Measurements from ENCODE around the gene NKD2.

The NKD2 gene, protein sequence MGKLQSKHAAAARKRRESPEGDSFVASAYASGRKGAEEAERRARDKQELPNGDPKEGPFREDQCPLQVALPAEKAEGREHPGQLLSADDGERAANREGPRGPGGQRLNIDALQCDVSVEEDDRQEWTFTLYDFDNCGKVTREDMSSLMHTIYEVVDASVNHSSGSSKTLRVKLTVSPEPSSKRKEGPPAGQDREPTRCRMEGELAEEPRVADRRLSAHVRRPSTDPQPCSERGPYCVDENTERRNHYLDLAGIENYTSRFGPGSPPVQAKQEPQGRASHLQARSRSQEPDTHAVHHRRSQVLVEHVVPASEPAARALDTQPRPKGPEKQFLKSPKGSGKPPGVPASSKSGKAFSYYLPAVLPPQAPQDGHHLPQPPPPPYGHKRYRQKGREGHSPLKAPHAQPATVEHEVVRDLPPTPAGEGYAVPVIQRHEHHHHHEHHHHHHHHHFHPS

DNA sequence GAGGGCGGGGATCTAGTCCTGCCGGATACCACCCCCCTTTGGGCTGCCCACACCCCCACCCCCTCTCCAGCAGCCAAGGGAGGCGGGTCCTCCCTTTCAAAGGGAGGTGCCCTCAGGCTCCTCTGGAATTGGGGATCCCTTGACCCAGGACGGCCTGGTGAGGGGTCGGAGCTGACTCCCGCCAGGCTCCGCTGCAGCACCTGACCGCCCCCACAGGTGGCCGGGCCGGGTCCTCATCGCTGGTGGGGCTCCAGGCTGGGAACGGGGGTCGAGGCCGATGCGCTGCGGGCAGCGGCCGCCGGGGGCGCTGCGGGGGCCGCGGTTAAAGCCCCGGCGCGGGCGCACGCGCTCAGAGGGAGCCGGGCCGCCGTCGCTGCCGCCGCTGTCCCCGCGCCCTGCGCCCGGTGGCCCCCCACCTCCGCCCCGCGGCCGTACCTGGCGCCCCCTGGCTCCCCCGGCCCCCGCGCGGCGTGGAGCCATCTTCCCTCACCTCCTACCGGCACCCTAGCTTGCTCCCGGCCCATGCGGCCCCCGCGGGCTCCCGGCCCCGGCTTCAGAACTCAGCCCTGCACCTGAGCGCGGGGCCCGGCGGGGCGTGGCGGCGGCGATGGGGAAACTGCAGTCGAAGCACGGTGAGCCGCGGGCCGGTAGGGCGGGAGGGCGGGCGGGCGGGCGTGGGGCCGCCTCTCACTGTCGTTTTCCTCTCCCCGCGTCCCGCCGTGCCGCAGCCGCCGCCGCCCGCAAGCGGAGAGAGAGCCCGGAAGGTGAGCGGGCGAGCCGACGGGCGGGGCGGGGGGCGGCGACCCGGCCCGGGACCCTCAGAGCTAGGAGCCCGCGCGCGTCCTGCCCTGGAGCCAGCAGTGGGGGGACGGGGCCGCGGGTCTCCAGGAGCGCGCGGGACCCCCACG, at the start of gene NKD2:
NKD2 (plus strand) TSS at position 352 of the 908 bp plus-strand sequence; CDS start at position 608, 256 bp downstream.
- no peak for DNase-seq
- in situ Hi-C loops (cut with HindIII; ENCODE audit: low pct_ligation_motif_present, low sequenced_read_pairs): no loop called here

DNA sequence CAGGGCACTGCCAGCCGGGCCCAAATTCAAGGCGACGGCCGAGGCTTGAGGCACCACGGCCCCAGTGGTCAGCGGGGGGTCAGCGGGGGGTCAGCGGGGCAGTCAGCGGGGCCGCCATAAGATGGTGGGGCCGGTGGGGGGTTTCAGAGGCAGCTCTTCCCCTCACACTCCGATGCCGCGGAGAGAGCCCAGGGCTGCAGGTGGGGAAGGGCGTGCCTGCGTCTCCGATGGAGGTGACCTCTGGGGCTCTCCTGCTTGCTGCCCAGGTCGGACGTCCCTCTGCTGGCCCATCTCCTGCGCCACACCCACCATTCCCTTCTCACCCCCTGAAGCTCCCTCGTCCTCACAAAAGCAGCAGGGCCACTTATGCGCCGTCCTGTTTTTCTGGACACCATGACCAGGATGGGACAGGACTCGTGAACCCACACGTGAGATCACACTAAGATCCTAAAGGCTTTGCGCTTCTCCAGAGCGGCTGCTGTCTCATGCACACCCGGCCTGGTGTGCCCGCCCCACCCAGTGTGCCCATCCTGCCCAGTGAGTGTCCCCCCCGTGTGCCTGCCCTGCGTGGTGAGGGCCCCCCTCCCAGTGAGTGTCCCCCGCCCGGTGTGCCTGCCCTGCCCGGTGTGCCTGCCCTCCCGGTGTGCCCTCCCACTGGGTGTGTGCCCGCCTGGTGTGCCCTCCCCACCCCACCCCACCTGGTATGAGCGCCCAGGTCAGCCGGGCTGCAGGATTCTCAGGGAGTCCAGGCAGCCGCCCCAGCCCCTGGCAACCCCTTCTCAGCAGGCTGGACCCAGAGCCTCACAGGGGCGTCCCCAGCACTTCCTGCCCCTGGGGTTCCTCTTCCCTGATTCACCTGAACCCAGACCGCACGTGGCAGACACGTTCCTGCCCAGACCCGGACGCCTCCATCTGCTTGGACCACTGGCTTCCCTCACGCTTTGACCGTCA, 48.7 kb upstream of the NKD2 start:
- Histone ChIP-seq H3K36me3 (replicated peaks) (no peaks in the 10 kb centered on the region), H3K4me3 (ENCODE audit: low read depth, low read length) (no peak overlapping the region), H3K27ac (no peak overlapping the region), H3K27me3 (replicated peaks) (peaks cover 54% of the 10 kb centered on the region)
- in situ Hi-C loops (cut with HindIII; ENCODE audit: low pct_ligation_motif_present, low sequenced_read_pairs): no loop called here
- DNase-seq: no peak
- TF ChIP-seq, protein P1, sequence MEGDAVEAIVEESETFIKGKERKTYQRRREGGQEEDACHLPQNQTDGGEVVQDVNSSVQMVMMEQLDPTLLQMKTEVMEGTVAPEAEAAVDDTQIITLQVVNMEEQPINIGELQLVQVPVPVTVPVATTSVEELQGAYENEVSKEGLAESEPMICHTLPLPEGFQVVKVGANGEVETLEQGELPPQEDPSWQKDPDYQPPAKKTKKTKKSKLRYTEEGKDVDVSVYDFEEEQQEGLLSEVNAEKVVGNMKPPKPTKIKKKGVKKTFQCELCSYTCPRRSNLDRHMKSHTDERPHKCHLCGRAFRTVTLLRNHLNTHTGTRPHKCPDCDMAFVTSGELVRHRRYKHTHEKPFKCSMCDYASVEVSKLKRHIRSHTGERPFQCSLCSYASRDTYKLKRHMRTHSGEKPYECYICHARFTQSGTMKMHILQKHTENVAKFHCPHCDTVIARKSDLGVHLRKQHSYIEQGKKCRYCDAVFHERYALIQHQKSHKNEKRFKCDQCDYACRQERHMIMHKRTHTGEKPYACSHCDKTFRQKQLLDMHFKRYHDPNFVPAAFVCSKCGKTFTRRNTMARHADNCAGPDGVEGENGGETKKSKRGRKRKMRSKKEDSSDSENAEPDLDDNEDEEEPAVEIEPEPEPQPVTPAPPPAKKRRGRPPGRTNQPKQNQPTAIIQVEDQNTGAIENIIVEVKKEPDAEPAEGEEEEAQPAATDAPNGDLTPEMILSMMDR (IDR thresholded peaks at IDR 0.05; ENCODE audit: low read depth, low read length, missing control alignments): no peak

More for the DNA sequence above, at the start of gene NKD2:
- Histone ChIP-seq H3K27me3 (replicated peaks) (peaks cover 73% of the 10 kb centered on the region), H3K4me3 (ENCODE audit: low read depth, low read length) (no peak within 1 kb of the TSS), H3K27ac (no peak within 1 kb of the TSS), H3K36me3 (replicated peaks) (no peaks in the 10 kb centered on the region)
- TF ChIP-seq, protein P1 (IDR thresholded peaks at IDR 0.05; ENCODE audit: low read depth, low read length, missing control alignments): peak; percentile 28

DNA sequence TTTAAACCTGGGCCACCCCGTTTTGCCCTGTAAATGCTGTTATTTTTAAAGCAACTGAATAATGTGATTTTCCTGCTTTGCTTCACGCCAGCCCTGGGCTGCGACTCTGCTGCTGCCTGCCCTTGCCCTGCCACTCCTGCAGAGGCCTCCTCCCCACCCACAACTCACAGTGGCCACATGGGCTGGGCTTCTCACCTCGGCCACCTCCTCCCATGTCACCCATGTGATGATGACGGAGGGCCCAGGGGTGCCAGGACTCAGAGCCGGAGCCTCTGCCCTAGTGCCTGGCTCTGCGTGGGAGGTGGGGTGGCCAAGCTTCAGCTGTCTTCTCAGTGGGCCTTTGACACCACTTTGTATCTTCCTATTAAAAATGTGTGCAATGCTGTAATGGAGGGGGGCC, 48.1 kb upstream of the NKD2 start:
- in situ Hi-C loops (cut with HindIII; ENCODE audit: low pct_ligation_motif_present, low sequenced_read_pairs): no loop called here
- no peaks in the 10 kb centered on the region for H3K36me3 ChIP-seq (replicated peaks)
- H3K27ac ChIP-seq: no peak overlapping the region
- no peak overlapping the region for H3K4me3 ChIP-seq (ENCODE audit: low read depth, low read length)
- TF ChIP-seq, protein P1 (IDR thresholded peaks at IDR 0.05; ENCODE audit: low read depth, low read length, missing control alignments): no peak
- peaks cover 54% of the 10 kb centered on the region for H3K27me3 ChIP-seq (replicated peaks)
- DNase-seq: no peak

DNA sequence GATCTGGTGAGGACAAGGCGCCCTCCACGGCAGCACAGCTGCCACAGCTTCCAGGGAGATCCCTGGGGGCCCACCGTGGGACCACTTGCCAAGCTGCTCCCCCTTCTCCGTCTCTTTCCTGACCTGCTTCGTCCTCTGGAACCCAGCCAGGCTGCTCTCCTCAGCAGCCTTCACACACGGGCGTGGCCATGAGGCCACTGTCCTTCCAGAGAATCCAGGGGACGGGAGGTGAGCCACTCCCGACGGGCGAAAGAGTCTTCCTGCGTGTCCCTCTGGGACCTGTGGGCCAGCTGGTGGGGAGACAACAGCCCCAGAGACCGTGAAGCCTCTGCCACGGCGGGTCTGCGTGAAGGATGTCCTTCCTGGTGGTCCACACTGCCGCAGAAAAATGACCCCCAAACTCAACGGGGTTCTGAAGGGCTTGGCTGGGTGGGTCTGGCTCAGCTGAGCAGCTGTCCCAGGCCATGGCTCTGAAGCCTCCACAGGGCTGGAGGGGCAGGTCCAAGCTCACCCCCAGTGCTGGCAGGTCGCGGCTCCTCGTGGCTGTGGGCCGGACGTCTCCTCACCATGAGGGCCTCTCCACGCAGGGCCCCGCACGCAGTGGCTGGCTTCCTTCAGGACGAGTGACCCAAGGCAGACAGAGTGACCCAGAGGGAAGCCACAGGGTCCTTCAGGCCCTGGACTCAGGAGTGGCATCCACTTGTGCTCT, 47.4 kb upstream of the NKD2 start:
- in situ Hi-C loops (cut with HindIII; ENCODE audit: low pct_ligation_motif_present, low sequenced_read_pairs): no loop called here
- TF ChIP-seq, protein P1 (IDR thresholded peaks at IDR 0.05; ENCODE audit: low read depth, low read length, missing control alignments): no peak

More for the DNA sequence above, 47.4 kb upstream of the NKD2 start:
- peaks cover 54% of the 10 kb centered on the region for H3K27me3 ChIP-seq (replicated peaks)
- no peak for DNase-seq
- no peak overlapping the region for H3K27ac ChIP-seq
- H3K4me3 ChIP-seq (ENCODE audit: low read depth, low read length): no peak overlapping the region
- no peaks in the 10 kb centered on the region for H3K36me3 ChIP-seq (replicated peaks)
